Spleen (tissue), 11 donors: ENCODE data around the gene FCRL2. TPM values are rescaled to one million over a fixed set of nuclear protein-coding genes. Genes with fewer than 3 reads are reported as not detected.

ENCODE experiments used
- DNase-seq: peaks from one replicate; pipeline ENCODE4 v3.0.0-alpha.2; 2020
- H3K27ac ChIP-seq, 8 donors: fragments of 200-600 bp; sonication (generic) in 7 of 8; 1 replicate in 4 of 8; 2 replicates in 4 of 8; pipeline versions ENCODE4 v1.5.0 to v1.8.0; 2016 to 2021; ENCODE audit warnings: inconsistent platforms in 4 of 8, mild to moderate bottlenecking in 4 of 8, moderate library complexity in 1 of 8
- H3K27me3 ChIP-seq, 7 donors: fragments of 200-600 bp; sonication (generic) in 6 of 7; replicated peaks in 1 of 7; 1 replicate in 4 of 7; 2 replicates in 3 of 7; pipeline versions ENCODE4 v1.5.0 to v1.8.0; 2016 to 2021; ENCODE audit warnings: inconsistent platforms in 3 of 7, mild to moderate bottlenecking in 1 of 7
- H3K36me3 ChIP-seq, 6 donors: fragments of 200-600 bp; sonication (generic) in 5 of 6; 1 replicate in 4 of 6; 2 replicates in 2 of 6; pipeline versions ENCODE4 v1.5.0 to v1.8.0; 2016 to 2021; ENCODE audit warnings: inconsistent platforms in 2 of 6
- H3K4me1 ChIP-seq, 6 donors: fragments of 200-600 bp; sonication (generic) in 5 of 6; 1 replicate in 3 of 6; 2 replicates in 3 of 6; pipeline versions ENCODE4 v1.5.0 to v1.8.0; 2016 to 2021; ENCODE audit warnings: inconsistent platforms in 3 of 6
- H3K4me3 ChIP-seq, 8 donors: fragments of 200-600 bp; sonication (generic) in 7 of 8; 1 replicate in 4 of 8; 2 replicates in 4 of 8; pipeline versions ENCODE4 v1.5.0 to v1.8.0; 2016 to 2021; ENCODE audit warnings: inconsistent platforms in 4 of 8, mild to moderate bottlenecking in 4 of 8, moderate library complexity in 2 of 8
- H3K9me3 ChIP-seq, 8 donors: fragments of 200-600 bp; sonication (generic) in 7 of 8; 1 replicate in 4 of 8; 2 replicates in 4 of 8; pipeline versions ENCODE4 v1.5.0 to v1.8.0; 2016 to 2021; ENCODE audit warnings: inconsistent platforms in 4 of 8
- POLR2A ChIP-seq, 3 donors: fragments of 450-650 bp; IDR thresholded peaks; one replicate each; pipeline ENCODE4 v1.5.1; 2017; ENCODE audit warnings: antibody characterized with exemption in 3 of 3, mild to moderate bottlenecking in 1 of 3
- POLR2AphosphoS5 ChIP-seq, 3 donors: sonication (generic); formaldehyde crosslinking; IDR thresholded peaks; one replicate each; pipeline ENCODE4 v1.5.1; 2017; ENCODE audit warnings: antibody characterized with exemption in 3 of 3
- WGBS, 5 donors: extraction: QIAGEN DNeasy Blood & Tissue Kit in 3 of 5; methylation state at CpG; one replicate each; pipeline versions ENCODE4 v1.1.5 to v1.1.7; 2013 to 2018; 5-methylcytosine and 5-hydroxymethylcytosine counted together
- intact Hi-C: fragments of 100-400 bp; cut with DNase I; formaldehyde crosslinking; loops from one replicate; pipeline ENCODE4 v1.15.0; 2023; ENCODE audit warnings: low total_unique reads
- polyA plus RNA-seq, 3 donors: library from polyadenylated mRNA; stranded (reverse); fragments of 200-250 nt; gene quantifications; one replicate each; pipeline ENCODE4 v1.2.1, GENCODE V29; 2013
- total RNA-seq, 7 donors: library from RNA; depleted of rRNA in 3 of 7; stranded (reverse); fragments of >200 nt in 3 of 7; fragmentation: NEBNext Ultra II Directional in 4 of 7; extraction: Animal tissue kit (Norgen Biotek cat#: 25700) in 4 of 7; gene quantifications; one replicate each; pipeline versions ENCODE4 v1.1.0 to v1.2.1, GENCODE V29; 2016 to 2021
- TF ChIP-seq, protein P1 (sequence below), 11 experiments: fragments of 200-600 bp in 7 of 11; fragments of 450-650 bp in 4 of 11; sonication (generic) in 4 of 11; IDR thresholded peaks in 8 of 11; conservative IDR thresholded peaks in 3 of 11; 1 replicate in 7 of 11; 2 replicates in 4 of 11; pipeline versions ENCODE4 v1.4.0 to v1.8.0; 2016 to 2021; ENCODE audit warnings: antibody characterized with exemption in 11 of 11, inconsistent platforms in 4 of 11, mild to moderate bottlenecking in 1 of 11
- donor health status: healthy with polysubstance abuse.
- donor health status: DM: no; HTN: no; CAD: no; lungs with moderate emphysema.
- donor health status: DM: no; HTN: no; CAD: no.
- donor health status: Bipolar disorder and iron deficiency.
- donor health status: healthy.
- donor health status: DM: no; HTN: no; CAD: no.
- donor health status: DM: yes; HTN: yes; CAD: no.

The FCRL2 gene
- total and polyA plus RNA-seq, 10 donors: 32.9 to 236 (median 57.2) TPM

DNA sequence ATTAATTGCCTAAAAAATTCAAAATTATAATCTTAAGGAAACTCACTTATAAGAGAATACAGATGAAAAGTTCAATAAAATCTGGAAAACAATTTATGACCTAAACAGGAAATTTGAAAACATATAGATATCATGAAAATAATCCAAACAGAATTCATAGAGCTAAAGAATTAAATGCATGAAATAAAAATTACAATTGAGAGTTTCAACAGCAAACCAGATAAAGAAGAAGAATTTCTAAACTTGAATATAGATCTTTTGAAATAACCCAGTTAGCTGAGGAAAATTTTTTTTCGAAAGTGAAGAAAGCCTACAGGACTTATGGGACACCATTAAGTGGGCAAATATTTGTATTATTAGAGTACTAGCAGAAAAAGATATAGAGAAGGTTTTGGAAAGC is 36.3 kb upstream of the FCRL2 start:
- no peak overlapping the region for H3K27ac ChIP-seq
- 82 to 94% (median 88%) methylated on average over 1 of the region's 1 CpG for WGBS, 5 donors

DNA sequence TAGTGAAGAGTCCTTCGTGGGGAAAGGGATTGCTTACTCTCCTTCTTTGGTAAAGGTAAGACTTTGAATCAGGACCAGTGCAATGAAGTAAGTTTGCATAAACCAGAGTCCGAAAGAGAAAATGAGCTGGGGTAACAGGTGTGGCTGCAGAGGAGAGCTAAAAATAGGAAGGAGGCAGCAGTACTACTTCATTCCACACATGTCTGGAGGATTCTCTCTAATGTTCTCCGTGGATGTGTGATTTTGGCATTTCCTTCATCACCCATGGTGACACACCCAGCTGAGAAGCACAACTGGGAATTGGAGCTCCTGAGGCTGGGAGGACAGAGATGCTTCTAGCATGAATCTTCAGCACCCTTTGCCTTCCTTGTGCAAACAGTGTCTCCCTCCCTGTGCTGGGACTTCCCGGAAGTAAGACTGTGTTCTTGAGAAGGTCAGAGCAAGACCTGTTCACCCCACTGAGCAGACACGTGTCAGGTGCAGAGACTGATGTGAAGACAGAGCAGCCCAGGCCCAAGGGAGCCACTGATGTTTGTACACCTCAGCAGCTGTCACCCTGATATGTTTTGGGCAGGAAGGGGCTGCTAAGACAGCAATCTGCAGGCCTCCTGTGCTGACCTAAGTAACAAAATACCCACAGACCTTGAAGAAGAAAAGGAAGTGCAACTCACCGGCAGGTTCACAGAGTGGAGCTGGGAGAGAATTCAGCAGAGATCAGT is 29.7 kb upstream of the FCRL2 start:
- Histone ChIP-seq H3K36me3 (peaks cover 0 to 36% (median 1%) of the 10 kb centered on the region in 6 donors), H3K27me3 (no peaks in the 10 kb centered on the region), H3K27ac (peak overlapping the region in 7 of 8 donors; percentile 22 to 83 (median 65)), H3K4me1 (peaks cover 4 to 89% (median 37%) of the 10 kb centered on the region in 6 donors), H3K9me3 (peaks cover 0 to under 1% (median 0%) of the 10 kb centered on the region in 8 donors), H3K4me3 (peak overlapping the region in 1 of 8 donors; percentile 50)
- intact Hi-C loops: no loop called here
- DNase-seq: peak; percentile 89
- WGBS, 5 donors: 38 to 60% (median 47%) methylated on average over 6 of the region's 6 CpGs
- TF ChIP-seq, protein P1, sequence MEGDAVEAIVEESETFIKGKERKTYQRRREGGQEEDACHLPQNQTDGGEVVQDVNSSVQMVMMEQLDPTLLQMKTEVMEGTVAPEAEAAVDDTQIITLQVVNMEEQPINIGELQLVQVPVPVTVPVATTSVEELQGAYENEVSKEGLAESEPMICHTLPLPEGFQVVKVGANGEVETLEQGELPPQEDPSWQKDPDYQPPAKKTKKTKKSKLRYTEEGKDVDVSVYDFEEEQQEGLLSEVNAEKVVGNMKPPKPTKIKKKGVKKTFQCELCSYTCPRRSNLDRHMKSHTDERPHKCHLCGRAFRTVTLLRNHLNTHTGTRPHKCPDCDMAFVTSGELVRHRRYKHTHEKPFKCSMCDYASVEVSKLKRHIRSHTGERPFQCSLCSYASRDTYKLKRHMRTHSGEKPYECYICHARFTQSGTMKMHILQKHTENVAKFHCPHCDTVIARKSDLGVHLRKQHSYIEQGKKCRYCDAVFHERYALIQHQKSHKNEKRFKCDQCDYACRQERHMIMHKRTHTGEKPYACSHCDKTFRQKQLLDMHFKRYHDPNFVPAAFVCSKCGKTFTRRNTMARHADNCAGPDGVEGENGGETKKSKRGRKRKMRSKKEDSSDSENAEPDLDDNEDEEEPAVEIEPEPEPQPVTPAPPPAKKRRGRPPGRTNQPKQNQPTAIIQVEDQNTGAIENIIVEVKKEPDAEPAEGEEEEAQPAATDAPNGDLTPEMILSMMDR (IDR thresholded peaks at IDR 0.05 in 8 of 11, conservative IDR thresholded peaks at IDR 0.05 in 3 of 11): peak in 1 of 11 experiments; percentile 13
- peak in 2 of 3 donors; percentile 76 to 84 for TF ChIP-seq POLR2AphosphoS5 (IDR thresholded peaks at IDR 0.05)
- no peak for TF ChIP-seq POLR2A (IDR thresholded peaks at IDR 0.05)

More for the DNA sequence above, 36.3 kb upstream of the FCRL2 start:
- Histone ChIP-seq H3K36me3 (peaks cover 0 to 4% (median 0%) of the 10 kb centered on the region in 6 donors), H3K4me1 (peaks cover 0 to 55% (median 16%) of the 10 kb centered on the region in 6 donors), H3K27me3 (no peaks in the 10 kb centered on the region), H3K4me3 (no peak overlapping the region), H3K9me3 (peaks cover 0 to 38% (median 28%) of the 10 kb centered on the region in 8 donors)
- TF ChIP-seq POLR2AphosphoS5 (IDR thresholded peaks at IDR 0.05) (no peak), POLR2A (IDR thresholded peaks at IDR 0.05) (no peak)
- TF ChIP-seq, protein P1 (IDR thresholded peaks at IDR 0.05 in 8 of 11, conservative IDR thresholded peaks at IDR 0.05 in 3 of 11): no peak
- intact Hi-C loops: no loop called here
- DNase-seq: no peak

DNA sequence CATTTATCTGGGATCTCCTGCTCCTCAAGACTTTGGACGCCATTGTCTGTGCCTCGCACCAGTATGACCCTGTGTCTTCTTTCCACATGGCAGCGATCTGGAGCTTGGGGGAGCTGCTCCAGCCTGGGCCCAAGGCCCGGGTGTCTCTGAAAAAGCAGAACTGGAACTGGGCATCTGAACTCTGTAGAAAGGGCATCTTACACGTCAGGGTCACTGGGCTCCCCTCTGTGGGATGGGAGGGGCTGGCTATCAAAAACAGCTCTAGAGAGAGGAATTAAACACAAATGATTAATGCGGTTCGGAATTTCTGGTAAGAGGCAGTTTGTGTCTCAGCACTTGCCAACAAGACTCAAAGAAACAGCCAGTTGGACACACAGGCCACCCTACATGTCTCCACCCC is 26.9 kb upstream of the FCRL2 start:
- no peak for DNase-seq
- WGBS, 5 donors: 71 to 82% (median 74%) methylated on average over 7 of the region's 7 CpGs

DNA sequence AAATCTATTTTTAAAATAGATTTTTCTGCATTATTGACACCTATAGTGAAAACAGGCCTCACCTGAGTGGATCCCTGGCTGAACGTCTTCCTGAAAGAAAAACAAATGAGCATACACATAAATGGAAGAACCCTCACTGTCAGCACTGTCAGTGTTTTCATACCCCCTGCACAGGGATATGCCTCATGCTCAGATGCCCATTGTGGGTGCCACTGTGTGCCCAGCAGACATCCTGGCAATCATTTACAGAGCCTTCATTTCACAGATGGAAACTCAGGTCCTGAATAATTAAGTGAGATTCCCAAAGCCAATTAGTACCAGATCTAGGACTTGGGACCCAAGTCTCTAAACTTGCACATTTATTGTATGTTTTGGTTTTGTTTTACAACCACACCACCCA is 23.1 kb upstream of the FCRL2 start:
- peaks cover 0 to 37% (median 16%) of the 10 kb centered on the region in 6 donors for H3K4me1 ChIP-seq
- 58 to 80% (median 71%) methylated on average over 1 of the region's 1 CpG for WGBS, 5 donors
- H3K36me3 ChIP-seq: peaks cover 0 to 64% (median 8%) of the 10 kb centered on the region in 6 donors
- DNase-seq: no peak
- no peaks in the 10 kb centered on the region for H3K27me3 ChIP-seq
- H3K4me3 ChIP-seq: no peak overlapping the region
- intact Hi-C loops: no loop called here
- H3K9me3 ChIP-seq: peaks cover 0 to 2% (median under 1%) of the 10 kb centered on the region in 8 donors
- H3K27ac ChIP-seq: no peak overlapping the region
- TF ChIP-seq, protein P1 (IDR thresholded peaks at IDR 0.05 in 8 of 11, conservative IDR thresholded peaks at IDR 0.05 in 3 of 11): no peak
- no peak for TF ChIP-seq POLR2AphosphoS5 (IDR thresholded peaks at IDR 0.05)
- no peak for TF ChIP-seq POLR2A (IDR thresholded peaks at IDR 0.05)

More for the DNA sequence above, 26.9 kb upstream of the FCRL2 start:
- H3K4me3 ChIP-seq: no peak overlapping the region
- peak overlapping the region in 3 of 8 donors; percentile 33 to 65 (median 63) for H3K27ac ChIP-seq
- TF ChIP-seq POLR2AphosphoS5 (IDR thresholded peaks at IDR 0.05) (peak in 1 of 3 donors; percentile 36), POLR2A (IDR thresholded peaks at IDR 0.05) (no peak)
- no peaks in the 10 kb centered on the region for H3K9me3 ChIP-seq
- peaks cover 4 to 63% (median 33%) of the 10 kb centered on the region in 6 donors for H3K4me1 ChIP-seq
- no peaks in the 10 kb centered on the region for H3K27me3 ChIP-seq
- intact Hi-C loops: no loop called here
- H3K36me3 ChIP-seq: peaks cover 0 to 42% (median 3%) of the 10 kb centered on the region in 6 donors
